Smooth muscle cell (in vitro differentiated cells): ENCODE data around the gene TUBB2A. TPM values are rescaled to one million over a fixed set of nuclear protein-coding genes. Genes with fewer than 3 reads are reported as not detected.

ENCODE experiments used
- DNase-seq: peaks from one replicate; lab custom pipeline; 2025; ENCODE audit not compliant: unreplicated experiment; lab: John Stamatoyannopoulos, UW
- H2AFZ ChIP-seq: fragments of 200-600 bp; sonication (generic); 2 replicates; pipeline ENCODE4 v1.6.0; 2016; ENCODE audit warnings: antibody characterized with exemption, low read depth, mild to moderate bottlenecking
- H3F3A ChIP-seq: fragments of 200-600 bp; sonication (generic); 2 replicates; pipeline ENCODE4 v1.6.0; 2017; ENCODE audit warnings: antibody characterized with exemption, low read depth
- H3K27ac ChIP-seq: fragments of 200-600 bp; sonication (generic); 2 replicates; pipeline ENCODE4 v1.5.1; 2016; ENCODE audit warnings: low read depth, mild to moderate bottlenecking
- H3K27me3 ChIP-seq: fragments of 200-600 bp; sonication (generic); 2 replicates; pipeline ENCODE4 v1.6.1; 2016; ENCODE audit warnings: low read depth, mild to moderate bottlenecking
- H3K36me3 ChIP-seq: fragments of 200-600 bp; sonication (generic); 2 replicates; pipeline ENCODE4 v1.5.1; 2016; ENCODE audit warnings: low read depth
- H3K4me1 ChIP-seq: fragments of 200-600 bp; sonication (generic); 2 replicates; pipeline ENCODE4 v1.5.1; 2016; ENCODE audit warnings: low read depth
- H3K4me2 ChIP-seq: fragments of 200-600 bp; sonication (generic); 2 replicates; pipeline ENCODE4 v1.6.0; 2016; ENCODE audit warnings: mild to moderate bottlenecking
- H3K4me3 ChIP-seq: fragments of 200-600 bp; sonication (generic); 2 replicates; pipeline ENCODE4 v1.5.1; 2016; ENCODE audit warnings: mild to moderate bottlenecking
- H3K79me2 ChIP-seq: fragments of 200-600 bp; sonication (generic); 2 replicates; pipeline ENCODE4 v1.6.0; 2016; ENCODE audit warnings: low read depth, mild to moderate bottlenecking
- H3K9ac ChIP-seq: fragments of 200-600 bp; sonication (generic); 2 replicates; pipeline ENCODE4 v1.6.0; 2016; ENCODE audit warnings: low read depth
- H3K9me3 ChIP-seq: fragments of 200-600 bp; sonication (generic); replicated peaks from 2 replicates; pipeline ENCODE4 v1.5.1; 2016; ENCODE audit warnings: low read depth
- H4K20me1 ChIP-seq: fragments of 200-600 bp; sonication (generic); 2 replicates; pipeline ENCODE4 v1.6.0; 2016; ENCODE audit warnings: low read depth
- WGBS: methylation state at CpG from one replicate; pipeline ENCODE4 v1.1.7; 2016; ENCODE audit warnings: low lambda C conversion rate; 5-methylcytosine and 5-hydroxymethylcytosine counted together
- polyA plus RNA-seq: library from polyadenylated mRNA; unstranded; fragments of >200 nt; fragmentation: Nextera tagmentation; extraction: Ambion mirVana; gene quantifications from 2 replicates; pipeline ENCODE4 v1.2.1, GENCODE V29; 2016
- total RNA-seq: library from RNA; depleted of rRNA; stranded (reverse); fragments of >200 nt; gene quantifications from 2 replicates; pipeline ENCODE4 v1.2.3, GENCODE V29; 2014
- TF ChIP-seq, protein P1 (sequence below): fragments of 200-600 bp; sonication (generic); IDR thresholded peaks from 2 replicates; pipeline ENCODE4 v1.5.1; 2017; ENCODE audit warnings: borderline replicate concordance, mild to moderate bottlenecking, antibody characterized with exemption; ENCODE audit not compliant: insufficient read depth, poor library complexity, severe bottlenecking

The TUBB2A gene
- total and polyA plus RNA-seq, 2 experiments from 2014 or later = 236 to 272 TPM

GRCh38 chr6:3124667-3125066 lies 32.7 kb downstream of the TUBB2A start:
- Histone ChIP-seq H3F3A (no peaks in the 10 kb centered on the region), H3K9me3 (no peaks in the 10 kb centered on the region), H4K20me1 (no peaks in the 10 kb centered on the region), H3K4me1 (peaks cover 2% of the 10 kb centered on the region), H3K9ac (no peak overlapping the region), H3K4me2 (no peak overlapping the region), H3K27ac (no peak overlapping the region), H3K4me3 (no peak overlapping the region), H3K27me3 (no peaks in the 10 kb centered on the region), H2AFZ (no peak overlapping the region), H3K79me2 (peaks cover 2% of the 10 kb centered on the region), H3K36me3 (peaks cover 11% of the 10 kb centered on the region)
- TF ChIP-seq, protein P1, sequence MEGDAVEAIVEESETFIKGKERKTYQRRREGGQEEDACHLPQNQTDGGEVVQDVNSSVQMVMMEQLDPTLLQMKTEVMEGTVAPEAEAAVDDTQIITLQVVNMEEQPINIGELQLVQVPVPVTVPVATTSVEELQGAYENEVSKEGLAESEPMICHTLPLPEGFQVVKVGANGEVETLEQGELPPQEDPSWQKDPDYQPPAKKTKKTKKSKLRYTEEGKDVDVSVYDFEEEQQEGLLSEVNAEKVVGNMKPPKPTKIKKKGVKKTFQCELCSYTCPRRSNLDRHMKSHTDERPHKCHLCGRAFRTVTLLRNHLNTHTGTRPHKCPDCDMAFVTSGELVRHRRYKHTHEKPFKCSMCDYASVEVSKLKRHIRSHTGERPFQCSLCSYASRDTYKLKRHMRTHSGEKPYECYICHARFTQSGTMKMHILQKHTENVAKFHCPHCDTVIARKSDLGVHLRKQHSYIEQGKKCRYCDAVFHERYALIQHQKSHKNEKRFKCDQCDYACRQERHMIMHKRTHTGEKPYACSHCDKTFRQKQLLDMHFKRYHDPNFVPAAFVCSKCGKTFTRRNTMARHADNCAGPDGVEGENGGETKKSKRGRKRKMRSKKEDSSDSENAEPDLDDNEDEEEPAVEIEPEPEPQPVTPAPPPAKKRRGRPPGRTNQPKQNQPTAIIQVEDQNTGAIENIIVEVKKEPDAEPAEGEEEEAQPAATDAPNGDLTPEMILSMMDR = no peak
- WGBS = 91% methylated on average over 8 of the region's 8 CpGs
- no peak for DNase-seq

- no peaks in the 10 kb centered on the region for H3K9me3 ChIP-seq
- H3K27ac ChIP-seq = no peak overlapping the region
- 95% methylated on average over 9 of the region's 9 CpGs for WGBS
- no peaks in the 10 kb centered on the region for H3K27me3 ChIP-seq
- H3K4me3 ChIP-seq = no peak overlapping the region
- H3K4me1 ChIP-seq = peaks cover 8% of the 10 kb centered on the region
- no peak overlapping the region for H2AFZ ChIP-seq
- no peaks in the 10 kb centered on the region for H4K20me1 ChIP-seq
- H3K36me3 ChIP-seq = no peaks in the 10 kb centered on the region
- H3K9ac ChIP-seq = no peak overlapping the region
- H3K79me2 ChIP-seq = peaks cover 11% of the 10 kb centered on the region
- H3F3A ChIP-seq = peaks cover under 1% of the 10 kb centered on the region
- TF ChIP-seq, protein P1 = no peak
- no peak for DNase-seq
- no peak overlapping the region for H3K4me2 ChIP-seq
Observed at GRCh38 chr6:3122823-3123182, 34.5 kb downstream of the TUBB2A start.

GRCh38 chr6:3120765-3121089 lies 36.6 kb downstream of the TUBB2A start:
- Histone ChIP-seq H3K4me1 (peaks cover 11% of the 10 kb centered on the region), H3K79me2 (peaks cover 11% of the 10 kb centered on the region), H4K20me1 (no peaks in the 10 kb centered on the region), H3K4me2 (no peak overlapping the region), H3K27me3 (no peaks in the 10 kb centered on the region), H3K9ac (no peak overlapping the region), H3K4me3 (no peak overlapping the region), H3F3A (peaks cover 12% of the 10 kb centered on the region), H3K9me3 (no peaks in the 10 kb centered on the region), H3K27ac (no peak overlapping the region), H3K36me3 (no peaks in the 10 kb centered on the region), H2AFZ (no peak overlapping the region)
- WGBS = 92% methylated on average over 5 of the region's 5 CpGs
- TF ChIP-seq, protein P1 = no peak
- DNase-seq = no peak

- 26% methylated on average over 19 of the region's 19 CpGs for WGBS
- peak overlapping the region; percentile 95 for H3K9ac ChIP-seq
- H3K4me1 ChIP-seq = peaks cover 11% of the 10 kb centered on the region
- peak overlapping the region; percentile 96 for H3K4me2 ChIP-seq
- peak overlapping the region; percentile 87 for H3K4me3 ChIP-seq
- no peak for DNase-seq
- TF ChIP-seq, protein P1 = no peak
- no peaks in the 10 kb centered on the region for H4K20me1 ChIP-seq
- H3K9me3 ChIP-seq = no peaks in the 10 kb centered on the region
- peak overlapping the region; percentile 97 for H3K27ac ChIP-seq
- peaks cover 11% of the 10 kb centered on the region for H3K79me2 ChIP-seq
- peak overlapping the region; percentile 98 for H2AFZ ChIP-seq
- H3F3A ChIP-seq = peaks cover 12% of the 10 kb centered on the region
- H3K36me3 ChIP-seq = no peaks in the 10 kb centered on the region
- no peaks in the 10 kb centered on the region for H3K27me3 ChIP-seq
Observed at GRCh38 chr6:3119040-3119723, 38.2 kb downstream of the TUBB2A start.
